Central memory CD8-positive, alpha-beta T cell (primary cell): ENCODE data around the gene CTNNA2.

Experiments
- ATAC-seq: fragments of 150-1000 bp; cut with Tn5 transposase; replicated peaks from 2 replicates; pipeline ENCODE4 v1.10.0; 2022; ENCODE audit warnings: mild to moderate bottlenecking, moderate FRiP score, moderate number of reproducible peaks; ENCODE audit not compliant: poor library complexity, severe bottlenecking; ENCODE audit errors: extremely low read depth
- DNase-seq, 2 donors: peaks; one replicate each; pipeline ENCODE4 v3.0.0; 2021; ENCODE audit warnings: low spot score in 2 of 2
- H3K27ac Mint-ChIP-seq: one replicate; pipeline ENCODE4 v1.8.0; 2022; ENCODE audit warnings: low read depth, mild to moderate bottlenecking, moderate library complexity, mixed read lengths
- H3K27me3 Mint-ChIP-seq: one replicate; pipeline ENCODE4 v1.8.0; 2022; ENCODE audit warnings: mixed read lengths
- H3K36me3 Mint-ChIP-seq: one replicate; pipeline ENCODE4 v1.8.0; 2022; ENCODE audit warnings: mild to moderate bottlenecking, moderate library complexity, mixed read lengths; ENCODE audit not compliant: insufficient read depth
- H3K4me1 Mint-ChIP-seq: one replicate; pipeline ENCODE4 v1.8.0; 2022; ENCODE audit warnings: mixed read lengths
- H3K4me3 Mint-ChIP-seq: one replicate; pipeline ENCODE4 v1.8.0; 2022; ENCODE audit warnings: mild to moderate bottlenecking, moderate library complexity, mixed read lengths
- H3K9me3 Mint-ChIP-seq: one replicate; pipeline ENCODE4 v1.8.0; 2022; ENCODE audit warnings: mixed read lengths

Gene CTNNA2

DNA sequence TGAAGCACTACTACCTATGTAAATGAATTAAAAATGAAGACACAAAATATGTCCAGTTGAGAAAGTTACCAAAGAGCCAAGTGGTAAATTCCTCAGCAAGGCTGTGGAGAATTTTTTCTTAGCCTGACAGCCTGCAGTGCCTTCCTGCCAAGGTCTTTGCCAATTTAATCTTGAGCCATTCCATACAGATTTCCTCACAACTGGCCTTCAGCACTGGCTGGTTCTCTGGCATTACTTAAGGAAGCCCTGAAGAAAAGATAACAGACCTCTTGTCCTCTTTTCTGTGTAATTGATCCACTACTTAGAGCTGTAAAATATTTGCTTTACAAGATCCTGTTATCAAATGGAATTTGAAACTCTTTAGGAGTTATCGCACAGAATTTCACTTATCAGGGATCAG lies 1125.9 kb downstream of the CTNNA2 start:
- Mint-ChIP-seq H3K9me3 (peaks cover 43% of the 10 kb centered on the region), H3K4me1 (no peaks in the 10 kb centered on the region), H3K4me3 (no peak overlapping the region), H3K36me3 (no peaks in the 10 kb centered on the region), H3K27ac (no peak overlapping the region), H3K27me3 (no peaks in the 10 kb centered on the region)
- DNase-seq: no peak
- no peak for ATAC-seq

DNA sequence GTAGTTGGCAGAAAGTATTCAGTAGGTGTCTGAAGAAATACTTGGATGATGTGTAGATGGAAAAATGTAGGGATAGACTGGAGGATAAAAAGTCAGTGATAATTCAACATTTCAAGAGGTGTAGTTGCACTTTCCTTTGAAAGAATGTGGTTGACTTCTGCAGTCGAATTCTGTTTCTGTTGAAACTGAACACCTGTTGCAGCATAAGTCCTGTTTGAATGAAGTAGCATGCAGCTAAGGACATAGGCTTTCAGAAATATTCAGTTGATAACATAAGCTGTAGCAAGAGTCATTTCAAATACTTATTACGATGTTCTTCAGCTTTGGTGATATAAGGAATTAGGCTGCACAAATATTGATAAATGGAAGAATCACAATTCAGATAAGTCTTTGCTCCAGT lies 1129.6 kb downstream of the CTNNA2 start:
- DNase-seq (no peak), ATAC-seq (no peak)
- H3K27me3 Mint-ChIP-seq: no peaks in the 10 kb centered on the region
- no peaks in the 10 kb centered on the region for H3K36me3 Mint-ChIP-seq
- H3K27ac Mint-ChIP-seq: no peak overlapping the region
- H3K4me1 Mint-ChIP-seq: no peaks in the 10 kb centered on the region
- peaks cover 28% of the 10 kb centered on the region for H3K9me3 Mint-ChIP-seq
- H3K4me3 Mint-ChIP-seq: no peak overlapping the region

DNA sequence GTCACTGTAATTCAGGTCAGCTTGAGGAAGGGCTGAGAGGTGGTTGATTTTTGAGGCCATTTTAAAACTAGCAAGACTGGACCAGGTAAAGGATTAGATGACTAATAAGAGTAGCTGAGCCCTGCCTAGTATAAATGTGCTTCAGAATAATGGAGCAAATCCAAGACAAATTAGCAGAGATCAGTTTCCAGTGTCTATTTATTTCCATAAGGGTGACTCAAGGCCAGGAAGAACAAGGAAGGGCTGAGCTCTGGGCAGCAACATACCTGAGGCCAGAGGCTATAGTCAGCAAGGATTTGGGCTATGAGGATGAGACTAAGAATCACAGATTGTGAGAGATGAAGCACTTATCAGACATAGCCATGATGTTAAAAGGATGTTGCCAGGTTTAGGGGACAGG lies 1130.7 kb downstream of the CTNNA2 start:
- Mint-ChIP-seq H3K27ac (no peak overlapping the region), H3K9me3 (peaks cover 21% of the 10 kb centered on the region), H3K4me3 (no peak overlapping the region), H3K4me1 (no peaks in the 10 kb centered on the region), H3K36me3 (no peaks in the 10 kb centered on the region), H3K27me3 (no peaks in the 10 kb centered on the region)
- no peak for DNase-seq
- ATAC-seq: no peak

DNA sequence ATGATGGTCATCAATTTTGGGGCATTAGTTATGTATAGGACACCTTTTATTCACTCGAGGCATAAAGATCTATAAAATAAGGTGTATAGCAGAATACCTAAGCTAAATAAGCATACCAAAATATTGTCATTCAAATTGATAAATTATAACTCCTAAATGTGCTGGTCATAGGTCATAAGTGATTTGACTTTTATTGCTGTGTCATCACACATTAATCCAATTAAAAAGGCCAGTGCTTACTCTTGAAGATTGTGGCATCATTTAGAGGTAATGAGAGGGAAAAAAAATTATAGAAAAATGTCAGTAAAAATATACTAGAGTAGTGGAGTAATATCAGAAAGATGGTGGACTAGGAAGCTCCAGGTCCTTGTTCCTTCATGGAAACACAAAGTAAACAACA lies 1138.6 kb downstream of the CTNNA2 start:
- H3K9me3 Mint-ChIP-seq: peaks cover 22% of the 10 kb centered on the region
- no peaks in the 10 kb centered on the region for H3K4me1 Mint-ChIP-seq

DNA sequence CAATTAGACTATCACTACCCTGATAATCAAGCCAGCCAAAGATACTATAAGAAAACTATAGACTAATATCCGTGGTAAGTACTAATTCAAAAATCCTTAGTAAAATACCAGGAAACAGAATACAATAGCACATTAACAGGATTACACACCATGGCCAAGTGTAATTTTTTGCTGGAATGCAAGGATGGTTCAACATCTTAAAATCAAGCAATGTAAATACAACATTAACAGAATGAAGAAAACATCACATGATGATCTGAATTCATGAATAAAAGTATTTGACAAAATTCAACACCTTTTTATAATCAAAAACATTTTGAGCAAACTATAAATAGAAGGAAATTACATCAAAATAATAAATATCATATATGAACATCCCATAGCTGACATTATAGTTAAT lies 1142.4 kb downstream of the CTNNA2 start:
- DNase-seq (no peak), ATAC-seq (no peak)
- peaks cover 32% of the 10 kb centered on the region for H3K9me3 Mint-ChIP-seq
- H3K4me3 Mint-ChIP-seq: no peak overlapping the region
- H3K36me3 Mint-ChIP-seq: no peaks in the 10 kb centered on the region
- H3K4me1 Mint-ChIP-seq: no peaks in the 10 kb centered on the region
- no peaks in the 10 kb centered on the region for H3K27me3 Mint-ChIP-seq
- no peak overlapping the region for H3K27ac Mint-ChIP-seq

More for the DNA sequence above, 1138.6 kb downstream of the CTNNA2 start:
- ATAC-seq (no peak), DNase-seq (no peak)
- no peaks in the 10 kb centered on the region for H3K36me3 Mint-ChIP-seq
- H3K27me3 Mint-ChIP-seq: no peaks in the 10 kb centered on the region
- no peak overlapping the region for H3K4me3 Mint-ChIP-seq
- no peak overlapping the region for H3K27ac Mint-ChIP-seq

DNA sequence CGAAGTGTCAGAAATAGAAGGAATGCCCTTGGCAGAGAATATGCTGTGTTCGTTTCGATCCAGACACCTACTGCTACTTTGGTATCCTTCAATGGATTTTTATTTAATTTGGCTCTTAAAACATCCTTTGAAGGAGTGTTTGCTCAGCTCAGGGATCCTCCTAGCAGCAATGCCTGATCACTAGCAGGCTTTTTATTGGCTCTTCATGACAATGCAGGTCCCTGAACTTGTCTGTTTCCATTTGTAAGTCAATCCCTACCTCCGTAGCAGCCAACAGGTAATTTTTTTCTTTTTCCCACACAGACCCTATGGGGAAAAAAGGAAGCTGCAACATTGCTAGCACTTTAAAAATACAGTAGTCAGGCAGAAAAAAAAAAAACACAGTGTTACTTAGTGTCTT lies 1157.9 kb downstream of the CTNNA2 start:
- H3K4me1 Mint-ChIP-seq: no peaks in the 10 kb centered on the region
- no peaks in the 10 kb centered on the region for H3K36me3 Mint-ChIP-seq
- H3K27me3 Mint-ChIP-seq: no peaks in the 10 kb centered on the region
- DNase-seq (no peak), ATAC-seq (no peak)
- no peak overlapping the region for H3K4me3 Mint-ChIP-seq
- H3K9me3 Mint-ChIP-seq: peaks cover 14% of the 10 kb centered on the region
- no peak overlapping the region for H3K27ac Mint-ChIP-seq

DNA sequence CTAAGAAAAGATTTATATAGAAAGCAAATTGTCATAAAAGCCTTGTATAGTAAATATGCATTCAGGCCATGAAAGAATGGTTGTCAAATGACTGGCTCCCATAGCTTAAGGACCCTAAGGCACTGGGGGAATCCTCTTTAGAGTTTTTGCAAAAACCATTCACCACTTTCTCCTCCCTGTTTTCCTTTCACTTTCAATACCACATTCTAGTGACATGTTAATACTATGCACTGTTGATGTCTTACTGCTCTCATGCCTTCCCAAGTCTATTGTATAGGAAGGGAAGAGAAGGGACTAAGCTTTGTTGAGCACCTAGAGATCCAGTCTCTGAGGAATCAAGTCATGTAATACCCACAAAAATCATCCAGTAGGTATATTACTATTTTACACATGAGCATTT lies 1174.7 kb downstream of the CTNNA2 start:
- H3K36me3 Mint-ChIP-seq: no peaks in the 10 kb centered on the region
- H3K27ac Mint-ChIP-seq: no peak overlapping the region
- H3K27me3 Mint-ChIP-seq: no peaks in the 10 kb centered on the region
- no peak overlapping the region for H3K4me3 Mint-ChIP-seq
- H3K4me1 Mint-ChIP-seq: no peaks in the 10 kb centered on the region
- no peak for ATAC-seq
- peaks cover 6% of the 10 kb centered on the region for H3K9me3 Mint-ChIP-seq
- DNase-seq: no peak

DNA sequence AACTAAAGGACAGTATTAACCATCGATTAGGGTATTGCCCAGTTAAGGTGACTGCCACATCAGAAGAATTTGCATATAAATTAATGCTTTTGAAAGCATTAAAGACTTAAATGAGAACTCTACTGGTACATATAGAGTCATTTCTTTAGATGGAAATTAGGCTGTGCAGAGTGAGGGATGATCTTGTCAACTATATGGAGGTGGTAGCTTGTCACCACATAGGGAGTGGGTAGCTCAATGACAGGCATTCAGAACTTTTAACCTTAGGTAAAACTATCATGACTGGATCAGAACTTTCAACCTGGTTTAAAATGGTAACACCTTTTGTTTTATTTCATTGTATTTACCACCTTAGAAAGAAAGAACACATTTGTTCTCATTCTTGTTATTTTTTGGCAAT lies 1176.3 kb downstream of the CTNNA2 start:
- H3K36me3 Mint-ChIP-seq: no peaks in the 10 kb centered on the region
- H3K9me3 Mint-ChIP-seq: peaks cover 16% of the 10 kb centered on the region
- no peaks in the 10 kb centered on the region for H3K27me3 Mint-ChIP-seq
- ATAC-seq (no peak), DNase-seq (no peak)
- H3K4me3 Mint-ChIP-seq: no peak overlapping the region
- no peak overlapping the region for H3K27ac Mint-ChIP-seq
- H3K4me1 Mint-ChIP-seq: no peaks in the 10 kb centered on the region
